HCT116 (cell line): Measurements from ENCODE around the gene MCC.

Experiments
- CTCF ChIP-seq, 3 experiments: fragments of 200-600 bp in 1 of 3; sonication (generic) in 1 of 3; IDR thresholded peaks in 2 of 3; conservative IDR thresholded peaks in 1 of 3; 2 replicates each; pipeline ENCODE4 v1.5.1; 2012 to 2017; ENCODE audit warnings: low read depth in 2 of 3, low read length in 2 of 3, antibody characterized with exemption in 1 of 3, borderline replicate concordance in 1 of 3, control low read depth in 1 of 3, mild to moderate bottlenecking in 1 of 3, mixed read lengths in 1 of 3, mixed run types in 1 of 3, moderate library complexity in 1 of 3; ENCODE audit not compliant: insufficient read depth in 1 of 3
- EGR1 ChIP-seq: IDR thresholded peaks from 2 replicates; pipeline ENCODE4 v1.6.1; 2012; ENCODE audit warnings: low read depth
- EZH2 ChIP-seq: fragments of 200-600 bp; sonication (generic); IDR thresholded peaks from 2 replicates; pipeline ENCODE4 v1.6.1; 2017; ENCODE audit warnings: antibody characterized with exemption, mixed run types
- EZH2phosphoT487 ChIP-seq: fragments of 200-600 bp; IDR thresholded peaks from 2 replicates; pipeline ENCODE4 v1.6.1; 2018; ENCODE audit warnings: antibody characterized with exemption, borderline replicate concordance
- FOSL1 ChIP-seq: IDR thresholded peaks from 2 replicates; pipeline ENCODE4 v1.6.1; 2012; ENCODE audit warnings: low read depth
- JUND ChIP-seq: IDR thresholded peaks from 2 replicates; pipeline ENCODE4 v1.6.1; 2012
- POLR2A ChIP-seq: IDR thresholded peaks from 2 replicates; pipeline ENCODE4 v1.7.0; 2011; ENCODE audit warnings: borderline replicate concordance; ENCODE audit not compliant: insufficient read depth, insufficient read length; ENCODE audit errors: extremely low read depth
- POLR2AphosphoS5 ChIP-seq: IDR thresholded peaks from 2 replicates; pipeline ENCODE4 v1.6.1; 2011; ENCODE audit warnings: mild to moderate bottlenecking, low read depth, low read length, moderate library complexity
- RAD21 ChIP-seq: IDR thresholded peaks from 2 replicates; pipeline ENCODE4 v1.6.1; 2012; ENCODE audit warnings: low read depth, mild to moderate bottlenecking
- SP1 ChIP-seq: IDR thresholded peaks from 2 replicates; pipeline ENCODE4 v1.6.1; 2012; ENCODE audit warnings: low read depth
- SRF ChIP-seq: IDR thresholded peaks from 2 replicates; pipeline ENCODE4 v1.6.1; 2012; ENCODE audit warnings: low read depth
- ZBTB33 ChIP-seq: IDR thresholded peaks from 2 replicates; pipeline ENCODE4 v1.6.1; 2011; ENCODE audit warnings: mild to moderate bottlenecking, low read length, moderate library complexity; ENCODE audit not compliant: insufficient replicate concordance; ENCODE audit errors: extremely low read depth

- TF ChIP-seq SP1: no peak
- no peak for TF ChIP-seq EGR1
- no peak for TF ChIP-seq CTCF (IDR thresholded peaks at IDR 0.05 in 2 of 3, conservative IDR thresholded peaks at IDR 0.05 in 1 of 3; ENCODE audit: borderline replicate concordance in 1 of 3, insufficient read depth in 1 of 3, low read depth in 2 of 3, low read length in 2 of 3)
- TF ChIP-seq POLR2AphosphoS5: no peak
- no peak for TF ChIP-seq JUND
- TF ChIP-seq SRF: no peak
- no peak for TF ChIP-seq EZH2
- no peak for TF ChIP-seq EZH2phosphoT487
- no peak for TF ChIP-seq ZBTB33
- TF ChIP-seq RAD21: no peak
- TF ChIP-seq FOSL1: no peak
- TF ChIP-seq POLR2A: no peak
Measured at GRCh38 chr5:113245427-113246225, 242.6 kb downstream of the MCC start.
